ENCODE data around the gene KIF3B. TPM values are rescaled to one million over a fixed set of nuclear protein-coding genes. Genes with fewer than 3 reads are reported as not detected.

KIF3B gene
- 34.2 and 37.0 TPM in 2 replicates for total RNA-seq

- H3K36me3 ChIP-seq (ENCODE audit: control insufficient read depth, insufficient read depth, low read length), result no peaks in the 10 kb centered on the region
- peak; percentile 55 for DNase-seq (ENCODE audit: low read depth)
- peak within 1 kb of the TSS; percentile 95 for H3K4me3 ChIP-seq (ENCODE audit: low read depth, low read length)
- H3K27me3 ChIP-seq (ENCODE audit: control insufficient read depth, insufficient read depth, low read length), result no peaks in the 10 kb centered on the region
- TF ChIP-seq CTCF (IDR thresholded peaks at IDR 0.05; ENCODE audit: insufficient read depth, low read length, poor library complexity, severe bottlenecking), result no peak
These were observed at the start of gene KIF3B for GRCh38 chr20:32277361-32278198. Gene KIF3B (plus strand): TSS chr20:32277651. CDS start chr20:32309778, 32,127 bp downstream.

- Histone ChIP-seq H3K4me3 (ENCODE audit: low read depth, low read length) (no peak overlapping the region), H3K36me3 (ENCODE audit: control insufficient read depth, insufficient read depth, low read length) (peaks cover 1% of the 10 kb centered on the region), H3K27me3 (ENCODE audit: control insufficient read depth, insufficient read depth, low read length) (no peaks in the 10 kb centered on the region)
- no peak for DNase-seq (ENCODE audit: low read depth)
- TF ChIP-seq CTCF (IDR thresholded peaks at IDR 0.05; ENCODE audit: insufficient read depth, low read length, poor library complexity, severe bottlenecking), result no peak
These were observed 49.4 kb upstream of the KIF3B start for GRCh38 chr20:32227744-32228688.

GRCh38 chr20:32229251-32229747, 48.2 kb upstream of the KIF3B start:
- no peak for TF ChIP-seq CTCF (IDR thresholded peaks at IDR 0.05; ENCODE audit: insufficient read depth, low read length, poor library complexity, severe bottlenecking)
- no peaks in the 10 kb centered on the region for H3K27me3 ChIP-seq (ENCODE audit: control insufficient read depth, insufficient read depth, low read length)
- H3K4me3 ChIP-seq (ENCODE audit: low read depth, low read length), result no peak overlapping the region
- no peak for DNase-seq (ENCODE audit: low read depth)
- H3K36me3 ChIP-seq (ENCODE audit: control insufficient read depth, insufficient read depth, low read length), result peaks cover 1% of the 10 kb centered on the region

- no peak for DNase-seq (ENCODE audit: low read depth)
- Histone ChIP-seq H3K27me3 (ENCODE audit: control insufficient read depth, insufficient read depth, low read length) (no peaks in the 10 kb centered on the region), H3K36me3 (ENCODE audit: control insufficient read depth, insufficient read depth, low read length) (peaks cover 3% of the 10 kb centered on the region), H3K4me3 (ENCODE audit: low read depth, low read length) (no peak overlapping the region)
- no peak for TF ChIP-seq CTCF (IDR thresholded peaks at IDR 0.05; ENCODE audit: insufficient read depth, low read length, poor library complexity, severe bottlenecking)
These were observed 46.7 kb upstream of the KIF3B start for GRCh38 chr20:32230707-32231106.

GRCh38 chr20:32231245-32231644, 46.2 kb upstream of the KIF3B start:
- Histone ChIP-seq H3K36me3 (ENCODE audit: control insufficient read depth, insufficient read depth, low read length) (peaks cover 3% of the 10 kb centered on the region), H3K4me3 (ENCODE audit: low read depth, low read length) (no peak overlapping the region), H3K27me3 (ENCODE audit: control insufficient read depth, insufficient read depth, low read length) (no peaks in the 10 kb centered on the region)
- no peak for TF ChIP-seq CTCF (IDR thresholded peaks at IDR 0.05; ENCODE audit: insufficient read depth, low read length, poor library complexity, severe bottlenecking)
- DNase-seq (ENCODE audit: low read depth), result no peak

Data from kidney epithelial cell (primary cell).